ENCODE data around the gene SIAH2.

GRCh38 chr3:150778793-150779401, 15.9 kb upstream of the SIAH2 start:
- TF ChIP-seq EZH2 (IDR thresholded peaks at IDR 0.05; ENCODE audit: borderline replicate concordance, low read length) (no peak), CTCF (conservative IDR thresholded peaks at IDR 0.05 in 1 of 2, IDR thresholded peaks at IDR 0.05 in 1 of 2; ENCODE audit: extremely low read depth in 1 of 2, insufficient read depth in 1 of 2, low read depth in 1 of 2, low read length in 2 of 2) (no peak)

Measured in mammary epithelial cell (primary cell).